Tibial artery (tissue), 4 donors: ENCODE results near the gene ATP5MC2.
"Not testable (repeated sequence)": the region's sequence is repeated elsewhere in the genome, so short reads cannot be mapped to it uniquely, and the experiment has no call there.

Source experiments
- DNase-seq, 2 donors: peaks; one replicate each; pipeline ENCODE4 v3.0.0-alpha.2; 2019
- H3K27ac ChIP-seq, 2 donors: fragments of 200-600 bp; sonication (generic) in 1 of 2; 1 replicate in 1 of 2; 2 replicates in 1 of 2; pipeline ENCODE4 v1.5.1; 2018 to 2019; ENCODE audit warnings: mild to moderate bottlenecking in 1 of 2
- H3K27me3 ChIP-seq, 2 donors: fragments of 200-600 bp; sonication (generic) in 1 of 2; one replicate each; pipeline versions ENCODE4 v1.5.1 to v1.6.0; 2016 to 2019
- H3K36me3 ChIP-seq, 3 donors: fragments of 200-600 bp; sonication (generic) in 2 of 3; one replicate each; pipeline ENCODE4 v1.5.1; 2016 to 2019; ENCODE audit warnings: mild to moderate bottlenecking in 2 of 3
- H3K4me1 ChIP-seq, 4 donors: fragments of 200-600 bp; sonication (generic) in 2 of 4; 1 replicate in 3 of 4; 2 replicates in 1 of 4; pipeline ENCODE4 v1.5.1; 2016 to 2019
- H3K4me3 ChIP-seq, 2 donors: fragments of 200-600 bp; sonication (generic) in 1 of 2; 1 replicate in 1 of 2; 2 replicates in 1 of 2; pipeline ENCODE4 v1.5.1; 2018 to 2019; ENCODE audit warnings: mild to moderate bottlenecking in 2 of 2
- H3K9me3 ChIP-seq, 3 donors: fragments of 200-600 bp; sonication (generic) in 1 of 3; one replicate each; pipeline ENCODE4 v1.5.1; 2016 to 2019
- intact Hi-C: fragments of 100-400 bp; cut with DNase I; formaldehyde crosslinking; loops from one replicate; pipeline ENCODE4 v1.15.0; 2023; ENCODE audit warnings: low total_unique reads
- TF ChIP-seq, protein P1 (sequence below), 2 experiments: fragments of 200-600 bp in 1 of 2; fragments of 450-650 bp in 1 of 2; IDR thresholded peaks; one replicate each; pipeline ENCODE4 v1.5.1; 2017 to 2019; ENCODE audit warnings: antibody characterized with exemption in 2 of 2, mild to moderate bottlenecking in 1 of 2, moderate library complexity in 1 of 2

Gene ATP5MC2

GRCh38 chr12:53675701-53676607, at the start of gene ATP5MC2:
TSS of gene ATP5MC2 (minus strand) at chr12:53676083. CDS start at chr12:53672614, 3,469 bp downstream.
- H3K9me3 ChIP-seq = no peaks in the 10 kb centered on the region
- intact Hi-C loops = loop anchor here (5.0 to 10.0 kb wide), 2 partner anchors 51 to 134 kb away; partner anchors contain the start of gene ATF7
- TF ChIP-seq, protein P1, sequence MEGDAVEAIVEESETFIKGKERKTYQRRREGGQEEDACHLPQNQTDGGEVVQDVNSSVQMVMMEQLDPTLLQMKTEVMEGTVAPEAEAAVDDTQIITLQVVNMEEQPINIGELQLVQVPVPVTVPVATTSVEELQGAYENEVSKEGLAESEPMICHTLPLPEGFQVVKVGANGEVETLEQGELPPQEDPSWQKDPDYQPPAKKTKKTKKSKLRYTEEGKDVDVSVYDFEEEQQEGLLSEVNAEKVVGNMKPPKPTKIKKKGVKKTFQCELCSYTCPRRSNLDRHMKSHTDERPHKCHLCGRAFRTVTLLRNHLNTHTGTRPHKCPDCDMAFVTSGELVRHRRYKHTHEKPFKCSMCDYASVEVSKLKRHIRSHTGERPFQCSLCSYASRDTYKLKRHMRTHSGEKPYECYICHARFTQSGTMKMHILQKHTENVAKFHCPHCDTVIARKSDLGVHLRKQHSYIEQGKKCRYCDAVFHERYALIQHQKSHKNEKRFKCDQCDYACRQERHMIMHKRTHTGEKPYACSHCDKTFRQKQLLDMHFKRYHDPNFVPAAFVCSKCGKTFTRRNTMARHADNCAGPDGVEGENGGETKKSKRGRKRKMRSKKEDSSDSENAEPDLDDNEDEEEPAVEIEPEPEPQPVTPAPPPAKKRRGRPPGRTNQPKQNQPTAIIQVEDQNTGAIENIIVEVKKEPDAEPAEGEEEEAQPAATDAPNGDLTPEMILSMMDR (IDR thresholded peaks at IDR 0.05) = peak; percentile 97 to 100
- H3K4me1 ChIP-seq = peaks cover 0 to 43% (median 28%) of the 10 kb centered on the region in 4 donors
- H3K4me3 ChIP-seq = peak within 1 kb of the TSS; percentile 59 to 71
- H3K36me3 ChIP-seq = peaks cover 18 to 30% (median 23%) of the 10 kb centered on the region in 3 donors
- DNase-seq = peak; percentile 97 to 99
- H3K27ac ChIP-seq = peak within 1 kb of the TSS; percentile 90 to 99
- no peaks in the 10 kb centered on the region for H3K27me3 ChIP-seq

DNA sequence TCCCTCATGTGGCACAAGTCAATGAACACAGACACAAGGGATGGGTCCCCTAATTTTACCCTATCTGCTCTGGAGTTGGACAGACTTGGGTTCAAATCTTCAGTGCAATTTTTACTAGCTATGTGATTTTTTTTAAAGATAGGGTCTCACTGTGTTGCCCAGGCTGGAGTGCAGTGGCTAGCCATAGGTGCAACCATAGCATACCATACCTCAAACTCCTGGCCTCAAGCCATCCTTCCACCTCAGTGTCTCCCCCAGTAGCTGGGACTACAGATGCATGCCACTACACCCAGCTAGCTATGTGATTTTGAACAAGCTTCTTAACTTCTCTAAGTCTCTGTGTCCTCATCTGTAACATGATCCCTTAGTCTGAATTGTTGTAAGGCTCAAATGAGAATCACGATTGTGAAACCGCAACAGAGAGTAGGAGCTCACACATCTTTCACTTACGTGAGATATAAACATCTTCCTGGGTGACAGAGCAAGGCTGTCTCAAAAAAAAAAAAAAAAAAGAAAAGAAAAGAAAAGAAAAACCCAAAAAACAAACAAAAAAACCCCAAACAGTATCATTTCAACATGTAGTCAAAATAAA, 46.7 kb upstream of the ATP5MC2 start:
- DNase-seq = no peak
- intact Hi-C loops = no loop called here
- H3K4me1 ChIP-seq = peaks cover 0 to 21% (median 15%) of the 10 kb centered on the region in 4 donors
- H3K4me3 ChIP-seq = no peak overlapping the region
- no peak overlapping the region for H3K27ac ChIP-seq
- TF ChIP-seq, protein P1 (IDR thresholded peaks at IDR 0.05) = no peak
- H3K36me3 ChIP-seq = peaks cover 59 to 76% (median 72%) of the 10 kb centered on the region in 3 donors
- H3K27me3 ChIP-seq = no peaks in the 10 kb centered on the region
- no peaks in the 10 kb centered on the region for H3K9me3 ChIP-seq

- Histone ChIP-seq H3K4me3 (no peak overlapping the region), H3K36me3 (peaks cover 75 to 92% (median 88%) of the 10 kb centered on the region in 3 donors), H3K9me3 (no peaks in the 10 kb centered on the region), H3K27me3 (no peaks in the 10 kb centered on the region), H3K27ac (no peak overlapping the region), H3K4me1 (peaks cover 0 to 15% (median 10%) of the 10 kb centered on the region in 4 donors)
- TF ChIP-seq, protein P1 (IDR thresholded peaks at IDR 0.05) = no peak
- intact Hi-C loops = no loop called here
- DNase-seq = no peak
Observed at GRCh38 chr12:53720946-53721345, 45.1 kb upstream of the ATP5MC2 start.

GRCh38 chr12:53719649-53720048, 43.8 kb upstream of the ATP5MC2 start:
- no peaks in the 10 kb centered on the region for H3K9me3 ChIP-seq
- H3K4me1 ChIP-seq = peaks cover 0 to 2% (median 0%) of the 10 kb centered on the region in 4 donors
- peaks cover 83 to 100% (median 97%) of the 10 kb centered on the region in 3 donors for H3K36me3 ChIP-seq
- TF ChIP-seq, protein P1 (IDR thresholded peaks at IDR 0.05) = no peak
- H3K27me3 ChIP-seq = no peaks in the 10 kb centered on the region
- intact Hi-C loops = no loop called here
- DNase-seq = no peak
- no peak overlapping the region for H3K27ac ChIP-seq
- no peak overlapping the region for H3K4me3 ChIP-seq

GRCh38 chr12:53718567-53718966, 42.7 kb upstream of the ATP5MC2 start:
- H3K27ac ChIP-seq, H3K4me1 ChIP-seq, H3K27me3 ChIP-seq, H3K9me3 ChIP-seq, H3K4me3 ChIP-seq, intact Hi-C loops, DNase-seq: not testable (repeated sequence)
- H3K36me3 ChIP-seq = peaks cover 83 to 100% (median 97%) of the 10 kb centered on the region in 3 donors

GRCh38 chr12:53717319-53717718, 41.4 kb upstream of the ATP5MC2 start:
- Histone ChIP-seq H3K27ac (no peak overlapping the region), H3K27me3 (no peaks in the 10 kb centered on the region), H3K36me3 (peaks cover 84 to 100% (median 98%) of the 10 kb centered on the region in 3 donors), H3K4me3 (no peak overlapping the region), H3K9me3 (no peaks in the 10 kb centered on the region), H3K4me1 (no peaks in the 10 kb centered on the region)
- TF ChIP-seq, protein P1 (IDR thresholded peaks at IDR 0.05) = no peak
- intact Hi-C loops = no loop called here
- no peak for DNase-seq
